Measurements from ENCODE around the gene C1QTNF8. TPM values are rescaled to one million over a fixed set of nuclear protein-coding genes. Genes with fewer than 3 reads are reported as not detected.

The C1QTNF8 gene
- total and polyA plus RNA-seq, 5 donors from 2014 or later, result not detected

DNA sequence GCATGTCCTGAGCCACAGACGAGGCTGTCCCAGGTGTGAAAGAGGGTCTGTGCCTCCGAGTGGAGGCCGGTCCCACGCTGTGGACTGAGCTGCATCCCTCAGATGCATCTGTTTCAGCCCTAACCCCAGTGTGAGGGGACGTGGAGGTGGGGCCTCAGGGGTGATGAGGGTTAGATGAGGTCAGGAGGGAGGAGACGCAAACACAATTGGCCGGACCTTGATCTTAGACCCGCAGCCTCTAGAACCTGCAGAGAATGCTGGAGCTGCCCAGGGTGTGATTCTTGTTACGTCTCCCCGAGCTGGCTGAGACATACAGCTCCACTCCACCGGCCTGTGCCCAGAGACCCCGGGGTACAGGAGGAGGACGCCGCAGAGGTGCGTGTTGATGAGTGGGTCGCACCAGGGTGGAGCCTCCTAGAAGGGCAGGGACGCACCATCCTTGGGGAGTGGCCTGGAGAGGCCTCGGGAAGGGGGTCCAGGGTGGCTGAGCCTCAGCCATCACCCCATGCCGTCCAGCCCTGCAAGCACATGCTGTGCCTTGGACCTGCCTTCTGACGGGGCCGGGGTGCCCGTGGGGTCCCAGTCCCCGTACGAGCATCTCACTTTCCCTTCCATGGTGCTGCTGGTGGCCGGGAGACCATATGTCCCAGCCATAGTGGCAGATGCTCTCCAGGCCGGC lies 16.6 kb upstream of the C1QTNF8 start:
- no peaks in the 10 kb centered on the region for H3K27me3 Mint-ChIP-seq
- Histone ChIP-seq H3K4me3 (ENCODE audit: low read depth, low read length) (no peak overlapping the region), H3K27me3 (ENCODE audit: control insufficient read depth, insufficient read depth, low read length) (no peaks in the 10 kb centered on the region), H3K9me3 (ENCODE audit: control insufficient read depth in 2 of 2, low read length in 2 of 2) (no peaks in the 10 kb centered on the region), H3K36me3 (ENCODE audit: control insufficient read depth, insufficient read depth, low read length) (no peaks in the 10 kb centered on the region), H3K27ac (ENCODE audit: insufficient read depth, low read length, poor library complexity, severe bottlenecking) (no peak overlapping the region), H3K4me1 (ENCODE audit: control insufficient read depth, insufficient read depth, low read length, poor library complexity, severe bottlenecking) (no peaks in the 10 kb centered on the region)
- H3K9me3 Mint-ChIP-seq, result no peaks in the 10 kb centered on the region
- ATAC-seq (ENCODE audit: low read depth in 2 of 2) (no peak), DNase-seq (no peak)
- H3K4me3 Mint-ChIP-seq, result no peak overlapping the region
- H3K4me1 Mint-ChIP-seq, result no peaks in the 10 kb centered on the region
- no peaks in the 10 kb centered on the region for H3K36me3 Mint-ChIP-seq
- H3K27ac Mint-ChIP-seq, result no peak overlapping the region

DNA sequence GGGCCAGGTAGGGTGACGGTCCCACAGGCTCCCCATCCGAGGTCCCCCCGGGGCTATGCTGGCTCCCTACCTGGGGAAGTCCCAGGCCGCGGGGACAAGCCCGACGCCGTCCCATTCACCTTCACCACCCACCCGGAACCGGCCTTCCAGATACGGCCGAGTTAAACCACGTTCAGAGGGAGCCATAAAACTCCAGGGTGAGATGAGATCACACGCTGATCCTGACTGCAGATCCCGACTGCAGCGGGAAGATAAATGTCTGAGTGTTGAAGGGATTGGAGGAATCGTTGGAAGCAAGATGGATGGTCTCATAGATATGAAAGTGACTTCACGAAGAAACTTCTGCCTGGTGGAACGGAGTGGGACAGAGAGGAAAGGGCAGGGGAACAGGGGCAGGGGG lies 13.6 kb upstream of the C1QTNF8 start:
- Mint-ChIP-seq H3K4me3 (no peak overlapping the region), H3K27me3 (no peaks in the 10 kb centered on the region), H3K36me3 (no peaks in the 10 kb centered on the region), H3K27ac (no peak overlapping the region), H3K9me3 (no peaks in the 10 kb centered on the region), H3K4me1 (no peaks in the 10 kb centered on the region)
- no peaks in the 10 kb centered on the region for H3K27me3 ChIP-seq (ENCODE audit: control insufficient read depth, insufficient read depth, low read length)
- no peak for ATAC-seq (ENCODE audit: low read depth in 2 of 2)
- no peaks in the 10 kb centered on the region for H3K36me3 ChIP-seq (ENCODE audit: control insufficient read depth, insufficient read depth, low read length)
- H3K27ac ChIP-seq (ENCODE audit: insufficient read depth, low read length, poor library complexity, severe bottlenecking), result no peak overlapping the region
- no peaks in the 10 kb centered on the region for H3K4me1 ChIP-seq (ENCODE audit: control insufficient read depth, insufficient read depth, low read length, poor library complexity, severe bottlenecking)
- no peak overlapping the region for H3K4me3 ChIP-seq (ENCODE audit: low read depth, low read length)
- DNase-seq, result no peak
- H3K9me3 ChIP-seq (ENCODE audit: control insufficient read depth in 2 of 2, low read length in 2 of 2), result no peaks in the 10 kb centered on the region

DNA sequence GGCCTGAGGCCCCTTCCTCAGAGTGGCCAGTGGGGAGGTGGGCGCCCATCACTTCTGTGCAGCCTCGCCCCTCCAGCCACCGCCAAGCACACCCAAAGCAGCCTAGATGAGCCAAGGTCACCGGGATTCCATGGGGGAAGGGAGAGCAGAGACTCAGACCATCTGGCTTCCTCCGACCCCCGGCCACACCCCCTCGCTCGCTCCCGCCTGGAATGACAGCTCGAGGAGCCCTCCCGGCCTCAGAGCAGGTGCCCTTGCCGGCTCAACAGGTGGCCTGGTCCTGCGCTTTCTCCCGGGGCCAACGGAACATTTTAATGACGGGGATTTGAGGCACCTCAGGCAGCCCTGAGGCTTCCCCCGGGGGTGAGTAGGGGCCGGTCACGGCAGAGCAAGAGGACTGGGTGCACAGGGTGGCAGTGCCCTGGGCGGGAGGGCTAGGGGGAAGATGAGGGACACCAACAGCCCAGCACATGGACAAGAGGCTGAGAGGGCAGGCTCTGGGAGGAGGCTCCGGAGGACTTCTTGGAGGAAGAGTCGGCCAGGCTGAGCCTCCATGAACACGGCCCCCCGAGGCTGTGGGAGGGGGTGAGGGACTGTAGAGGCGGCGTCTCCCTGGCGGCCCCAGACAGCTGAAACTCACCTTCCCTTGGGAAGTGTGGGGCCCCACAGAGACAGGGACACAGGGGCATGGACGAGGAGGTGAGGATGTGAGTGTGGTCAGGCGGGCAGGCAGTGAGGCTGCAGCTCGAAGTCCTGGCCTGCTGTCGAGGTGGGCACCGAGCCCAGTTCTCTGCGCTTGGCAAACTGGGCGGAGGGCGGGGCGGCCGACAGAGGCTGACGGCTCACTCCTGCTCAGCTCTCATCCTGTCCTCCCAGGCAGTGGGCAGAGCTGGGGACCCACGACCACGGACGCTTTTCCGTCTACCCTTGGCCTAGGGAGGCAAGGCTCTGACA lies 12.5 kb upstream of the C1QTNF8 start:
- H3K27me3 ChIP-seq (ENCODE audit: control insufficient read depth, insufficient read depth, low read length), result no peaks in the 10 kb centered on the region
- no peak for DNase-seq
- no peaks in the 10 kb centered on the region for H3K4me1 ChIP-seq (ENCODE audit: control insufficient read depth, insufficient read depth, low read length, poor library complexity, severe bottlenecking)
- H3K27ac ChIP-seq (ENCODE audit: insufficient read depth, low read length, poor library complexity, severe bottlenecking), result no peak overlapping the region
- H3K27me3 Mint-ChIP-seq, result no peaks in the 10 kb centered on the region
- H3K36me3 Mint-ChIP-seq, result no peaks in the 10 kb centered on the region
- no peaks in the 10 kb centered on the region for H3K9me3 Mint-ChIP-seq
- no peaks in the 10 kb centered on the region for H3K4me1 Mint-ChIP-seq
- no peak overlapping the region for H3K4me3 Mint-ChIP-seq
- H3K4me3 ChIP-seq (ENCODE audit: low read depth, low read length), result no peak overlapping the region
- no peak overlapping the region for H3K27ac Mint-ChIP-seq
- no peaks in the 10 kb centered on the region for H3K9me3 ChIP-seq (ENCODE audit: control insufficient read depth in 2 of 2, low read length in 2 of 2)
- no peak for ATAC-seq (ENCODE audit: low read depth in 2 of 2)
- H3K36me3 ChIP-seq (ENCODE audit: control insufficient read depth, insufficient read depth, low read length), result no peaks in the 10 kb centered on the region

DNA sequence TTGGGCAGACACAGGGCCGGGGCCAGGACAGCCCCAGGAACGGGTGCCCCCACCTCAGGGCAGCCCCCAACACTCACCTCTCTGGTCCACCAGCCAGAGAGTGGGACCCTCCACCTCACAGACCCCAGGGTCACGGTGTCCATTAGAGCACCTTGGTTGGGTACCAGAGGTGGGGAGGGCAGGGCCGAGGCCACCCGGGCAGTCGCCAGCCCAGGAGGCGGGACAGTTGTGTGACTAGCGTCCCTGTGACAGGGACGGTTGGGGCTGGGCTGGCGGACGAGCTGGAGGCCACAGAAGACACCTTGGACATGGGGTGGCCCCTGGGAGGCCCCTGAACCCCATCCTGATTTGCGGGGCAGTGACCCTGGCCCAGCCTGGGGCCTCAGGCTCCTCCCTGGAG lies 11.7 kb upstream of the C1QTNF8 start:
- Histone ChIP-seq H3K27me3 (ENCODE audit: control insufficient read depth, insufficient read depth, low read length) (no peaks in the 10 kb centered on the region), H3K4me3 (ENCODE audit: low read depth, low read length) (no peak overlapping the region), H3K9me3 (ENCODE audit: control insufficient read depth in 2 of 2, low read length in 2 of 2) (no peaks in the 10 kb centered on the region), H3K4me1 (ENCODE audit: control insufficient read depth, insufficient read depth, low read length, poor library complexity, severe bottlenecking) (peaks cover 5% of the 10 kb centered on the region), H3K36me3 (ENCODE audit: control insufficient read depth, insufficient read depth, low read length) (no peaks in the 10 kb centered on the region), H3K27ac (ENCODE audit: insufficient read depth, low read length, poor library complexity, severe bottlenecking) (no peak overlapping the region)
- no peaks in the 10 kb centered on the region for H3K36me3 Mint-ChIP-seq
- no peak for ATAC-seq (ENCODE audit: low read depth in 2 of 2)
- DNase-seq, result no peak
- no peaks in the 10 kb centered on the region for H3K9me3 Mint-ChIP-seq
- H3K4me3 Mint-ChIP-seq, result no peak overlapping the region
- no peak overlapping the region for H3K27ac Mint-ChIP-seq
- no peaks in the 10 kb centered on the region for H3K4me1 Mint-ChIP-seq
- H3K27me3 Mint-ChIP-seq, result no peaks in the 10 kb centered on the region

DNA sequence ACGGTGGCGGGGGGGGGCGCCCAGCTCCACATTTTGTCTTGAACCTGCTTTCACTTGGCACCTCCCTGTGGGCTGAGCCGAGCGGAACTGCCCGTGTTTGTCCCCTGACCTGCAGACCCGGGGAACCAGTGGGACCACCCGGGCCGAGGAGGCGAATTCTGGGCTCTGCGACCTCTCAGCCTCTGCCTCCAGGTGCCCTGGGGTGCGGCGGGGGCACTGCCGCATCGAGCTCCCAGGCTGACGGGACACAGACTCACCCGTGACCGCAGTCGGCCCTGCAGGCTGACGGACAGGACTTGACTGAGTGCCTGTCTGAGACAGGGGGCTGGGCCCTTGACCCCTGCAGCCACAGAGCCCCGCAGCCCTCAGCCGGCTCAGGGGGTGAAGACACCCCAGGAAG lies 11.1 kb upstream of the C1QTNF8 start:
- Mint-ChIP-seq H3K4me3 (no peak overlapping the region), H3K4me1 (no peaks in the 10 kb centered on the region), H3K36me3 (no peaks in the 10 kb centered on the region), H3K27me3 (no peaks in the 10 kb centered on the region), H3K9me3 (no peaks in the 10 kb centered on the region), H3K27ac (no peak overlapping the region)
- H3K27ac ChIP-seq (ENCODE audit: insufficient read depth, low read length, poor library complexity, severe bottlenecking), result no peak overlapping the region
- no peaks in the 10 kb centered on the region for H3K36me3 ChIP-seq (ENCODE audit: control insufficient read depth, insufficient read depth, low read length)
- no peak for ATAC-seq (ENCODE audit: low read depth in 2 of 2)
- peaks cover 5% of the 10 kb centered on the region for H3K4me1 ChIP-seq (ENCODE audit: control insufficient read depth, insufficient read depth, low read length, poor library complexity, severe bottlenecking)
- H3K9me3 ChIP-seq (ENCODE audit: control insufficient read depth in 2 of 2, low read length in 2 of 2), result no peaks in the 10 kb centered on the region
- no peaks in the 10 kb centered on the region for H3K27me3 ChIP-seq (ENCODE audit: control insufficient read depth, insufficient read depth, low read length)
- DNase-seq, result no peak
- H3K4me3 ChIP-seq (ENCODE audit: low read depth, low read length), result no peak overlapping the region

DNA sequence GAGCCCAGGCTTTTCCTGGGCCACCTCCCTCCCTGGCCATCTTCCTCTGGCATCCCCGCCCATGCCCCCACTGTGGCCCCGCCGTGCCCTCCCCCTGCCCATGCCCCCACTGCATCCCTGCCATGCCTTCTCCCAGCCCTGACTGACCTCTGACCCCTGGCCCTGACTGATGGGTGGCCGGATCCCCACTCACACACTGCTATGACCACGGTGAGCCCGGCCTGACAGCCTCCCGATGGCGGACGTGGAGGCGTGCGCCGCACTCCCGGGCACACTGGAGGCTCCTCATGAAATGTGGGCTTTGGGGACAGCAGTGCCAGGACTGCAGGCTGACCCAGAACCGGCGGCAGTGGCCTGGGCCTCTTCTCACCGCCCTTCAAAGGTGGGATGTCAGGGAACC lies 10.6 kb upstream of the C1QTNF8 start:
- H3K9me3 ChIP-seq (ENCODE audit: control insufficient read depth in 2 of 2, low read length in 2 of 2), result no peaks in the 10 kb centered on the region
- peaks cover 5% of the 10 kb centered on the region for H3K4me1 ChIP-seq (ENCODE audit: control insufficient read depth, insufficient read depth, low read length, poor library complexity, severe bottlenecking)
- Mint-ChIP-seq H3K27ac (no peak overlapping the region), H3K4me1 (no peaks in the 10 kb centered on the region), H3K4me3 (no peak overlapping the region), H3K36me3 (no peaks in the 10 kb centered on the region), H3K27me3 (no peaks in the 10 kb centered on the region), H3K9me3 (no peaks in the 10 kb centered on the region)
- no peak overlapping the region for H3K4me3 ChIP-seq (ENCODE audit: low read depth, low read length)
- no peaks in the 10 kb centered on the region for H3K36me3 ChIP-seq (ENCODE audit: control insufficient read depth, insufficient read depth, low read length)
- H3K27me3 ChIP-seq (ENCODE audit: control insufficient read depth, insufficient read depth, low read length), result no peaks in the 10 kb centered on the region
- no peak for DNase-seq
- no peak for ATAC-seq (ENCODE audit: low read depth in 2 of 2)
- no peak overlapping the region for H3K27ac ChIP-seq (ENCODE audit: insufficient read depth, low read length, poor library complexity, severe bottlenecking)

DNA sequence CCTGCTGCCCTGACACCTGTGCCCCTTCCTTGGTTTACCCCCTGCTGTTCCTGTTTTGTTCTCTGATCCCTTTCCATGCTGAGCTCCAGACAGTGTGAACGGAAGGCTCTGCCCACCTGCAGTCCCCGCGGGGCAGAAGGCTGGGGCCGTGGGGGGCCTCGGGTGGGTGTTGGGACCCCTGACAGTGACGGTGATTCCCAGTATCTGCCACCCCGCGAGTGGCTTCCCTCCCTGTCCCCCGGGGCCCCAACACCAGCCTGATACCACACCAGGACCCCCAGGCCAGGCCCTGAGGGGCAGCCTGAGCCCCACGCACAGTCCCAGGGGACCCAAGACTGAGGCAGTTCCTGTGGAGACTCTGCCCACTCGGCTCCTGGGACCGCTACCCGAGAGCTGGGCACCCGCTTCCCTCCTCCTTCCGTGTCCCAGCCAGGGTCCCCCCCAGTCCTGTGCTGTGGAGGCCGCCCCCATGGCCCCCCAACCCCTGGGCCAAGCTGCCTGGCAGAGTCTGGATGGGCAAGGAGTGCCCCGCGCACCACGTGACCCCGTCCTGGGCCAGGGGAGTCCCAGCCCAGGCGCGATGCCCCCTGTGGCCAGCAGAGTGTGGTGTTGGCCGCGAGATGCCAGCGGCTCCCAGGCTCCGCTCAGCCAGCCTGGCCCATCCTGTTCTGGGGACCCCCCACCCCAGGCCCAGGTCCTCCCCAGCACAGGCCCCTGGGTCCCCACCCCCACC lies 10.0 kb upstream of the C1QTNF8 start:
- no peak for ATAC-seq (ENCODE audit: low read depth in 2 of 2)
- no peaks in the 10 kb centered on the region for H3K27me3 ChIP-seq (ENCODE audit: control insufficient read depth, insufficient read depth, low read length)
- H3K27ac ChIP-seq (ENCODE audit: insufficient read depth, low read length, poor library complexity, severe bottlenecking), result no peak overlapping the region
- no peaks in the 10 kb centered on the region for H3K27me3 Mint-ChIP-seq
- H3K4me1 Mint-ChIP-seq, result no peaks in the 10 kb centered on the region
- no peaks in the 10 kb centered on the region for H3K9me3 ChIP-seq (ENCODE audit: control insufficient read depth in 2 of 2, low read length in 2 of 2)
- no peaks in the 10 kb centered on the region for H3K36me3 ChIP-seq (ENCODE audit: control insufficient read depth, insufficient read depth, low read length)
- H3K4me3 ChIP-seq (ENCODE audit: low read depth, low read length), result no peak overlapping the region
- peaks cover 5% of the 10 kb centered on the region for H3K4me1 ChIP-seq (ENCODE audit: control insufficient read depth, insufficient read depth, low read length, poor library complexity, severe bottlenecking)
- H3K27ac Mint-ChIP-seq, result no peak overlapping the region
- no peaks in the 10 kb centered on the region for H3K36me3 Mint-ChIP-seq
- no peaks in the 10 kb centered on the region for H3K9me3 Mint-ChIP-seq
- DNase-seq, result peak in 2 of 3 donors; percentile 9 to 15
- no peak overlapping the region for H3K4me3 Mint-ChIP-seq
